Neural cell (in vitro differentiated cells): ENCODE measurements around the gene FYCO1.

Experiments
- CTCF ChIP-seq: fragments of 450-650 bp; IDR thresholded peaks from 2 replicates; pipeline ENCODE4 v1.5.1; 2014; ENCODE audit warnings: antibody characterized with exemption, mild to moderate bottlenecking, moderate library complexity; ENCODE audit not compliant: poor library complexity, severe bottlenecking
- EP300 ChIP-seq: fragments of 450-650 bp; conservative IDR thresholded peaks from 2 replicates; pipeline ENCODE4 v1.6.1; 2014; ENCODE audit warnings: antibody characterized with exemption, mild to moderate bottlenecking, moderate library complexity; ENCODE audit not compliant: poor library complexity, severe bottlenecking
- EZH2 ChIP-seq: fragments of 200-600, 300-800 bp; shearing (Covaris generic), sonication (generic); IDR thresholded peaks from 2 replicates; pipeline ENCODE4 v1.6.1; 2014; ENCODE audit warnings: antibody characterized with exemption, low read length, borderline replicate concordance, mild to moderate bottlenecking; ENCODE audit not compliant: insufficient read depth, poor library complexity, severe bottlenecking
- POLR2AphosphoS5 ChIP-seq: IDR thresholded peaks from 2 replicates; pipeline ENCODE4 v1.6.1; 2012

GRCh38 chr3:45915059-45915439 lies 80.6 kb downstream of the FYCO1 start:
- TF ChIP-seq EZH2 (no peak), POLR2AphosphoS5 (no peak), CTCF (no peak), EP300 (no peak)
